Measurements from ENCODE around the gene HPX. TPM values are rescaled to one million over a fixed set of nuclear protein-coding genes. Genes with fewer than 3 reads are reported as not detected.

The HPX gene
- polyA plus RNA-seq, 4 donors, result 0.85 to 5.7 (median 3.3) TPM

GRCh38 chr11:6405846-6406245 is 34.9 kb downstream of the HPX start:
- H3K27ac ChIP-seq (ENCODE audit: low read depth in 1 of 3, low read length in 2 of 3), result peak overlapping the region in 1 of 3 donors; percentile 0
- no peak overlapping the region for H3K4me3 ChIP-seq (ENCODE audit: low read depth in 1 of 3, low read length in 3 of 3)
- peaks cover 0 to 11% (median 0%) of the 10 kb centered on the region in 3 donors for H3K4me1 ChIP-seq (ENCODE audit: control insufficient read depth in 3 of 3, insufficient read depth in 2 of 3, low read depth in 1 of 3, low read length in 2 of 3)
- no peaks in the 10 kb centered on the region for H3K9me3 ChIP-seq (ENCODE audit: control insufficient read depth in 2 of 2, insufficient read depth in 1 of 2, low read depth in 1 of 2, low read length in 1 of 2)
- DNase-seq, result no peak
- peaks cover 0 to 56% (median 0%) of the 10 kb centered on the region in 3 donors for H3K36me3 ChIP-seq (ENCODE audit: control insufficient read depth in 3 of 3, insufficient read depth in 2 of 3, low read depth in 1 of 3, low read length in 3 of 3)
- WGBS, 3 donors, result 92 to 95% (median 93%) methylated on average over 6 of the region's 6 CpGs
- no peak for FAIRE-seq
- no peaks in the 10 kb centered on the region for H3K27me3 ChIP-seq (ENCODE audit: control insufficient read depth in 3 of 3, insufficient read depth in 3 of 3, low read length in 3 of 3)

DNA sequence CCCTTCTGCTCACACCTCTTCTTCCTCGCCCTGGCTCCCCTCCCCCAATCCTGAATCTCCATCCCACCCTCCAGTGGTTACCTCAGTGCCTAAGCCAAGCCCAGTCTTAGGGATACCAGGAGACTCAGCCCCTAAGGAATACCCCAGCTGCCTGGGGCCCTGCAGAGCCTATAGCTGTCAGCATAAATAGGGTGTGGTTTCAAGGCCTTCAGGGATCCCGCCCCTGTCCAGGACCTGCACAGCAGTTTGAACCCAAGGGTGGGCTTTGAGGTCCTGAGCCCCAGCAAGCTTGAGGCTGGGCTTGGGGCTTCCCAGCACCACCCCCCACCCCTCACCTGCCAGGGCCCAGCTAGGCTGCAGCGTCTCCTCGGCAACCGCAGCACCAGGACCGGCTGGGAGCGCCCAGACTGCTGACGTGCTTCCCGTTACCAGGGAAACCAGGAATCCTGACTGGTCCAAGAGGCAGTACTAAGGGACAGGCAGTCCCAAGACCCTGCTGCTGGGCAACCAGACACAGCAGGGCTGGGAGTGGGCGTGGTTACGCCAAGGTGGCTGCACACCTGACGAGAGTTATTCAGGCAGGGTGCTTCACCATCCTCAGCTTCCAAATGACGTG is 35.6 kb downstream of the HPX start:
- no peak for FAIRE-seq
- WGBS, 3 donors, result 81 to 95% (median 92%) methylated on average over 13 of the region's 13 CpGs
- peaks cover 0 to 11% (median 0%) of the 10 kb centered on the region in 3 donors for H3K4me1 ChIP-seq (ENCODE audit: control insufficient read depth in 3 of 3, insufficient read depth in 2 of 3, low read depth in 1 of 3, low read length in 2 of 3)
- peaks cover 0 to 55% (median 0%) of the 10 kb centered on the region in 3 donors for H3K36me3 ChIP-seq (ENCODE audit: control insufficient read depth in 3 of 3, insufficient read depth in 2 of 3, low read depth in 1 of 3, low read length in 3 of 3)
- peak overlapping the region; percentile 17 to 57 (median 51) for H3K27ac ChIP-seq (ENCODE audit: low read depth in 1 of 3, low read length in 2 of 3)
- H3K27me3 ChIP-seq (ENCODE audit: control insufficient read depth in 3 of 3, insufficient read depth in 3 of 3, low read length in 3 of 3), result no peaks in the 10 kb centered on the region
- no peak overlapping the region for H3K4me3 ChIP-seq (ENCODE audit: low read depth in 1 of 3, low read length in 3 of 3)
- peak in 1 of 2 donors; percentile 48 for DNase-seq
- H3K9me3 ChIP-seq (ENCODE audit: control insufficient read depth in 2 of 2, insufficient read depth in 1 of 2, low read depth in 1 of 2, low read length in 1 of 2), result no peaks in the 10 kb centered on the region

- Histone ChIP-seq H3K4me1 (ENCODE audit: control insufficient read depth in 3 of 3, insufficient read depth in 2 of 3, low read depth in 1 of 3, low read length in 2 of 3) (peaks cover 0 to 11% (median 0%) of the 10 kb centered on the region in 3 donors), H3K27ac (ENCODE audit: low read depth in 1 of 3, low read length in 2 of 3) (peak overlapping the region; percentile 1 to 57 (median 51)), H3K9me3 (ENCODE audit: control insufficient read depth in 2 of 2, insufficient read depth in 1 of 2, low read depth in 1 of 2, low read length in 1 of 2) (no peaks in the 10 kb centered on the region), H3K4me3 (ENCODE audit: low read depth in 1 of 3, low read length in 3 of 3) (no peak overlapping the region), H3K36me3 (ENCODE audit: control insufficient read depth in 3 of 3, insufficient read depth in 2 of 3, low read depth in 1 of 3, low read length in 3 of 3) (peaks cover 0 to 55% (median 0%) of the 10 kb centered on the region in 3 donors), H3K27me3 (ENCODE audit: control insufficient read depth in 3 of 3, insufficient read depth in 3 of 3, low read length in 3 of 3) (no peaks in the 10 kb centered on the region)
- DNase-seq (peak in 1 of 2 donors; percentile 27), FAIRE-seq (no peak)
- 75 to 84% (median 82%) methylated on average over 15 to 16 of the region's 16 CpGs for WGBS, 3 donors
Measured at GRCh38 chr11:6404342-6405051, 36.3 kb downstream of the HPX start.

- Histone ChIP-seq H3K27ac (ENCODE audit: low read depth in 1 of 3, low read length in 2 of 3) (peak overlapping the region in 2 of 3 donors; percentile 46 to 71), H3K4me1 (ENCODE audit: control insufficient read depth in 3 of 3, insufficient read depth in 2 of 3, low read depth in 1 of 3, low read length in 2 of 3) (peaks cover 0 to 11% (median 0%) of the 10 kb centered on the region in 3 donors), H3K4me3 (ENCODE audit: low read depth in 1 of 3, low read length in 3 of 3) (no peak overlapping the region), H3K36me3 (ENCODE audit: control insufficient read depth in 3 of 3, insufficient read depth in 2 of 3, low read depth in 1 of 3, low read length in 3 of 3) (peaks cover 0 to 51% (median 0%) of the 10 kb centered on the region in 3 donors), H3K9me3 (ENCODE audit: control insufficient read depth in 2 of 2, insufficient read depth in 1 of 2, low read depth in 1 of 2, low read length in 1 of 2) (no peaks in the 10 kb centered on the region), H3K27me3 (ENCODE audit: control insufficient read depth in 3 of 3, insufficient read depth in 3 of 3, low read length in 3 of 3) (no peaks in the 10 kb centered on the region)
- WGBS, 3 donors, result 89 to 91% (median 90%) methylated on average over 8 of the region's 8 CpGs
- no peak for DNase-seq
- FAIRE-seq, result no peak
Measured at GRCh38 chr11:6403539-6403938, 37.2 kb downstream of the HPX start.

GRCh38 chr11:6402561-6402981 is 38.2 kb downstream of the HPX start:
- peak in 1 of 2 donors; percentile 74 for DNase-seq

GRCh38 chr11:6402061-6402470 is 38.7 kb downstream of the HPX start:
- 76 to 93% (median 78%) methylated on average over 11 to 12 of the region's 12 CpGs for WGBS, 3 donors
- DNase-seq (no peak), FAIRE-seq (no peak)
- Histone ChIP-seq H3K27ac (ENCODE audit: low read depth in 1 of 3, low read length in 2 of 3) (peak overlapping the region in 2 of 3 donors; percentile 2 to 71), H3K4me1 (ENCODE audit: control insufficient read depth in 3 of 3, insufficient read depth in 2 of 3, low read depth in 1 of 3, low read length in 2 of 3) (peaks cover 0 to 11% (median 0%) of the 10 kb centered on the region in 3 donors), H3K36me3 (ENCODE audit: control insufficient read depth in 3 of 3, insufficient read depth in 2 of 3, low read depth in 1 of 3, low read length in 3 of 3) (peaks cover 0 to 55% (median 0%) of the 10 kb centered on the region in 3 donors), H3K9me3 (ENCODE audit: control insufficient read depth in 2 of 2, insufficient read depth in 1 of 2, low read depth in 1 of 2, low read length in 1 of 2) (no peaks in the 10 kb centered on the region), H3K4me3 (ENCODE audit: low read depth in 1 of 3, low read length in 3 of 3) (no peak overlapping the region), H3K27me3 (ENCODE audit: control insufficient read depth in 3 of 3, insufficient read depth in 3 of 3, low read length in 3 of 3) (no peaks in the 10 kb centered on the region)

More at GRCh38 chr11:6402561-6402981, 38.2 kb downstream of the HPX start:
- peak overlapping the region in 2 of 3 donors; percentile 46 to 71 for H3K27ac ChIP-seq (ENCODE audit: low read depth in 1 of 3, low read length in 2 of 3)
- peaks cover 0 to 54% (median 0%) of the 10 kb centered on the region in 3 donors for H3K36me3 ChIP-seq (ENCODE audit: control insufficient read depth in 3 of 3, insufficient read depth in 2 of 3, low read depth in 1 of 3, low read length in 3 of 3)
- H3K27me3 ChIP-seq (ENCODE audit: control insufficient read depth in 3 of 3, insufficient read depth in 3 of 3, low read length in 3 of 3), result no peaks in the 10 kb centered on the region
- peak overlapping the region in 1 of 3 donors; percentile 10 for H3K4me3 ChIP-seq (ENCODE audit: low read depth in 1 of 3, low read length in 3 of 3)
- H3K4me1 ChIP-seq (ENCODE audit: control insufficient read depth in 3 of 3, insufficient read depth in 2 of 3, low read depth in 1 of 3, low read length in 2 of 3), result peaks cover 0 to 11% (median 0%) of the 10 kb centered on the region in 3 donors
- no peak for FAIRE-seq
- no peaks in the 10 kb centered on the region for H3K9me3 ChIP-seq (ENCODE audit: control insufficient read depth in 2 of 2, insufficient read depth in 1 of 2, low read depth in 1 of 2, low read length in 1 of 2)
- 63 to 86% (median 72%) methylated on average over 7 of the region's 7 CpGs for WGBS, 3 donors

DNA sequence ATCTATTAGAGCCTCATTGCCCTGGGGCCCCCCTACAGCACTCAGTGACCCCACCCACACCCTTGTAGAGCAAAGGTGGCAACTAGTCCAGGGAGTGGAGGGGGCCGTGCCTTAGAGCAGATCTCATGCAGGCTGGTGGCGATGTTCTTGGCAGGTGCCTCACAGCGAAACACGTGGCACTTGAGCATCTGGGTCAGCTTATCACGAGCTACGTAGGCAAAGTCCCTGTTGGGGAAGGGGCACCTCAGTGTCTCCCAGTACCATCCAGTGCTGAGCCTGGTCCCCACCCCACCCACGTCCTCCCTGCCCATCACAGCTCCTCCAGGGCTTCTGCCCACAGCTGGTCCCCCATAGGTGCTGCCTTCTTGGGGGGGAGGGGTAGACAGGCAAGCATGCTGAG is 39.3 kb downstream of the HPX start:
- H3K27ac ChIP-seq (ENCODE audit: low read depth in 1 of 3, low read length in 2 of 3), result peak overlapping the region in 2 of 3 donors; percentile 2 to 71
- no peak for FAIRE-seq

DNA sequence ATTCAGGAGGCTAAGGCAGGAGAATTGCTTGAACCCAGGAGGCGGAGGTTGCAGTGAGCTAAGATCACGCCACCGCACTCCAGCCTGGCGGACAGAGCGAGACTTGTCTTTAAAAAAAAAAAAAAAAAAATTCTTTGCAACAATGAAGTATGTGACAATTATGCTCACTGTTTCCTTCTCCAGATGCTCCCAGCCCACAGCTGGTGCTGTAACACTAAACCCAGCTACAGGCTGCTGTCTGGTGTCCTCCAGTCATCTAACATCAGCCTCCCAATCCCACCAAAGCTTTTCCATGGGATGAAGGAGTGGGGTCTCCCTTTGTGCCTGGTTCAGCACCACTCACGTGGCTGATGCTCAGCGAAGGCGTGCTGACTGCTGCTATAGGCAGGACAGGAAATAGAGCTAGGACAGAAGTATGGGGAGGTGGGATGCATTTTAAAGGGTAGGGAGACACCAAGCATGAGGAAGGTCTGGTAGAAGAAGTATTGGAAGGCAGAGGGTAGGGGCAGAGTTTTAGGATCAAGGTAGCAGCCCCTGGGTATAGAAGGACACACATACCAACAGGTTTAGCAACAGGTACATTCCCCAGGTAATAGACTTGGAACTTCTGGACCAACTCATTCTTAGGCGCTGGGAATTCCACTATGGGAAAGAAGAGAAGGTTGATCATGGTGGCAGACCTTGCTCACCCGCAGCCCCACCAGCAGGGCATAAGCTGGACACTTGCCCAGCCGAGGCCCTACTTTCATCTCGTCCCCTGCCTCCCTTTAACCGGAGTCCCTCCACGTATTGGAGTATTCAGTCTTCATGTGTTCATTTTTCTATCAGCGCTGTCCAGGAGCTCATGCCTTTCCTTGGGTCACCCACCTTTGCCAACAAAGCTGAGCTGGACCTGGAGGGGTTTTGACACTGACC is 40.1 kb downstream of the HPX start:
- Histone ChIP-seq H3K27ac (ENCODE audit: low read depth in 1 of 3, low read length in 2 of 3) (no peak overlapping the region), H3K9me3 (ENCODE audit: control insufficient read depth in 2 of 2, insufficient read depth in 1 of 2, low read depth in 1 of 2, low read length in 1 of 2) (no peaks in the 10 kb centered on the region), H3K4me1 (ENCODE audit: control insufficient read depth in 3 of 3, insufficient read depth in 2 of 3, low read depth in 1 of 3, low read length in 2 of 3) (peaks cover 0 to 5% (median 0%) of the 10 kb centered on the region in 3 donors), H3K4me3 (ENCODE audit: low read depth in 1 of 3, low read length in 3 of 3) (no peak overlapping the region), H3K27me3 (ENCODE audit: control insufficient read depth in 3 of 3, insufficient read depth in 3 of 3, low read length in 3 of 3) (no peaks in the 10 kb centered on the region), H3K36me3 (ENCODE audit: control insufficient read depth in 3 of 3, insufficient read depth in 2 of 3, low read depth in 1 of 3, low read length in 3 of 3) (peaks cover 0 to 62% (median 0%) of the 10 kb centered on the region in 3 donors)
- no peak for DNase-seq
- FAIRE-seq, result no peak
- WGBS, 3 donors, result 94 to 97% (median 95%) methylated on average over 15 of the region's 15 CpGs

More for the DNA sequence above, 39.3 kb downstream of the HPX start:
- Histone ChIP-seq H3K4me3 (ENCODE audit: low read depth in 1 of 3, low read length in 3 of 3) (no peak overlapping the region), H3K36me3 (ENCODE audit: control insufficient read depth in 3 of 3, insufficient read depth in 2 of 3, low read depth in 1 of 3, low read length in 3 of 3) (peaks cover 0 to 58% (median 0%) of the 10 kb centered on the region in 3 donors), H3K9me3 (ENCODE audit: control insufficient read depth in 2 of 2, insufficient read depth in 1 of 2, low read depth in 1 of 2, low read length in 1 of 2) (no peaks in the 10 kb centered on the region), H3K4me1 (ENCODE audit: control insufficient read depth in 3 of 3, insufficient read depth in 2 of 3, low read depth in 1 of 3, low read length in 2 of 3) (peaks cover 0 to 7% (median 0%) of the 10 kb centered on the region in 3 donors), H3K27me3 (ENCODE audit: control insufficient read depth in 3 of 3, insufficient read depth in 3 of 3, low read length in 3 of 3) (no peaks in the 10 kb centered on the region)
- no peak for DNase-seq
- 68 to 86% (median 69%) methylated on average over 7 of the region's 7 CpGs for WGBS, 3 donors
